Skin epidermis (tissue), 12 donors: Measurements from ENCODE around the gene PHLDB2.
A peak's percentile ranks its signal among the peaks of the same experiment; 100 is the strongest.

Source experiments
- H3K27ac ChIP-seq, 21 experiments: fragments of 200-600 bp; sonication (generic) in 11 of 21; one replicate each; pipeline ENCODE4 v1.5.0; 2020; ENCODE audit warnings: mild to moderate bottlenecking in 3 of 21, inconsistent platforms in 2 of 21, moderate library complexity in 2 of 21
- H3K4me3 ChIP-seq, 7 experiments: fragments of 200-600 bp; sonication (generic) in 2 of 7; one replicate each; pipeline ENCODE4 v1.5.0; 2020; ENCODE audit warnings: inconsistent platforms in 2 of 7, mild to moderate bottlenecking in 2 of 7, moderate library complexity in 1 of 7

The PHLDB2 gene

DNA sequence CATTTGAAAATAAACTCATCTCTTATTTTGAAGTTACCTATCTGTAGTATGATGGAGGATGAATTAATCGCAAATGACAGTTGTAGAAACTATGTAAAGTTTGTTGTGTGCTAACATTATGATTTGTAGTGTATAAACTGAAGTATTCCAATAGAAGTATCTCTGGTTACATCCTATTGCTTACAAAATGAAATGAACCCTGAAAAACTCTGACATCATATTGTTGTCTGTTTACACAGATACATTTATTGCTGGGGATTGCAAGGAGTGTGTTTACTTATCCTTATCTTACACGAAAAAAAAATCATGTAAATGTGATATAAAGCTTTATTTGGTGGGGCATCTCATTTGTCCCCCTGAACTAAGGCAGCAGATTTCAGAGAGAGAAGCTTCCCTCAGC is 117.2 kb downstream of the PHLDB2 start:
- Histone ChIP-seq H3K4me3 (no peak overlapping the region), H3K27ac (no peak overlapping the region)

DNA sequence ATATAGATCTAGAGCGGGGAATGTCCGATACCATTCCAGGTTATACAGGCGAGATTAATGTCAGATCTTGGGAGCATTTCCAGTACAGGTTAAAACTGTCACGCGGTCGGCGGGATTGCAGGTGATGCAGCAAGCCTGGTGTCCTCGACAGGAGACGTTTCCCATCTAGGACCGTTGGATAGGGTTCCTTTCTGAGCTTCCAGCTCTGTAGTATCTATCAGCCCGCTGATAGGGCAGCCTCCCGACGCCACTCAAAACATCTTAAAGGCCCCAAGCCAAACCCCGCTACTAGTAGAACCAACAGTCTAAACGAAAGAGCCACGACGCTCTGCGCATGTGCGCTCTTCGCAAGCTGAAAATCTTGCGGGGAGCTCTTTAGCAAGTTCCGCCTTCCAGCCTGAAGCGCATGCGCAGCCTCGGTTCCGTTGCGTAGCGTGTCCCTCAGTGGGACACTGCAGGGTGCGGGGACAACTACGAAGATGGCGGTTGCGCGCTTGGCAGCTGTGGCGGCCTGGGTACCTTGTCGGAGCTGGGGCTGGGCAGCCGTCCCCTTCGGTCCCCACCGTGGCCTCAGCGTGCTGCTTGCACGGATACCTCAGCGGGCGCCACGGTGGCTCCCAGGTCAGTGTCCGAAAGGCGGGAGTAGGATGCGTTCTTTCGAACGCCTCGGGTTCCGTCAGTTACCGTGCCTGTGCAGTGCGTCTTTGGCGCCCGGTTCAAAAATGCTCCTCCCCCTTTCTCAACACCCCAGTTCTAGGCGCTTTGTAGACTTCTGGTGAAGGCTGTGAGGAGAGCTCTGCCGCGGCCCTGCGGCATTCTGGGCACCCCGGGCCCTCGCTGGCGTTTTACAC is 119.7 kb downstream of the PHLDB2 start, which contains the start of gene ABHD10:
Gene ABHD10 (plus strand): TSS at position 444 of the 851 bp plus-strand sequence. CDS start 36 bp downstream, at position 480.
- Histone ChIP-seq H3K4me3 (peak within 1 kb of the TSS; percentile 55 to 97 (median 79)), H3K27ac (peak within 1 kb of the TSS; percentile 20 to 93 (median 86))

- peak overlapping the region; percentile 20 to 93 (median 86) for H3K27ac ChIP-seq
- peak overlapping the region; percentile 55 to 97 (median 79) for H3K4me3 ChIP-seq
Measured at GRCh38 chr3:111979434-111980038, 120.5 kb downstream of the PHLDB2 start.

GRCh38 chr3:111980716-111981456 is 121.8 kb downstream of the PHLDB2 start:
- no peak overlapping the region for H3K4me3 ChIP-seq

GRCh38 chr3:111981457-111981763 is 122.3 kb downstream of the PHLDB2 start:
- H3K4me3 ChIP-seq: no peak overlapping the region
- H3K27ac ChIP-seq: no peak overlapping the region

More at GRCh38 chr3:111980716-111981456, 121.8 kb downstream of the PHLDB2 start:
- no peak overlapping the region for H3K27ac ChIP-seq

DNA sequence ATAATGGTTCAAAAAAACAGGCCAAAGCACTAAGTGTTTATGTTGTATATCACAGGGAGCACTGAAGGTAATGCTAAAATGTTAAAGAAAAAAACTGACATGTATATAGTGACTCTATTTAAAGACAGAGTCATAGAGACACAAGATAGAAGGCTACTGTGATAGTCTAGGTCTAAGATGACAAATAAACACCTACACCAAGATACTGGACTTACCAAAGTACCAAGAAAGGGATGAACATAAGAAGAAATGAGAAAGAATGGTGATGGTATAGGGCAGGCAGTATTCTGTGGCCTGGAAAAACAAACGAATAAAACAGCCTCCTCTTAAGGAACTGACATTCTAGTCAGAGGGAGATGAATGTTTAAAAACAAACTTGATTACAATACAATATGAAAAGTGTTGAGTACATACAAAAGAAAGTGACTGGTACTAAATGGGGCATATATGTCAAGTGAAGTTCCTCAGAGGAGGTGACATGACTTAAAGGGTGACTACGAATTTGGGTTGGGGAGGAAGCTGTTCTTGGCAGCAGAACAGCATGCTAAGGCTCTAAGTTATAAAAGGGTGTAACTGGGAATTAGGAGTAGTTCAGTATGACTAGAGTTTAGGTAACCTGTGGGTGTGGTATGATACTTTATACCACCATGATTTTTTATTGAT is 125.7 kb downstream of the PHLDB2 start:
- Histone ChIP-seq H3K27ac (no peak overlapping the region), H3K4me3 (no peak overlapping the region)

GRCh38 chr3:111986800-111987199 is 127.7 kb downstream of the PHLDB2 start:
- H3K27ac ChIP-seq: no peak overlapping the region
- no peak overlapping the region for H3K4me3 ChIP-seq

DNA sequence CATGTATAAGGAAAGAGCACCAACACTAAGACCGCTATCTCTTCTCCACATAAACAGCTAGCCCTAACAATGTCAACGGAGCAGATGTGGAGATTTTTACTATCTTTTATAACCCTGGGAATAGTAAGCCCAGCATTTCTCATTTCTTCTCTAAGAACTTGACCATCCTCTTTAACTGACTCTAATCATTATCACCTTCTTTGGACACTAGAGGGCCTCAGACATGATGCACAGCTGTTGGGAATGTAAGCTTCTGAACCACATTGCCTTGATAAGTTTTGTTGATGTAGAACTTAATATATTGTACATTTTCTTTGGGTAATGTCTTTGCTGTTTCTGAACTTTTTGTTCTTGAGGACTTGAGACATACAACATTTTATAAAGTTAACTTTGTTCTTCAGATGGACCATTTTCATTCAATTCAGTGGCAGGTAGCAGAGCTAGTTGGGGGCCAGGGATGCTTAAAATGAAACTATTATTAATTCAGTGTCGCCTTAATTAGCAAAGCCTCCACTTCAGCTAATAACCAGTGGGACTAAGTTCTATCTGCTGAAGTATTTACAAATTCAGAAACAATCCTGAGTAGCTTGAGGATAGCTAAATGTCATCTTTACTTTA is 130.1 kb downstream of the PHLDB2 start:
- Histone ChIP-seq H3K27ac (no peak overlapping the region), H3K4me3 (no peak overlapping the region)

- no peak overlapping the region for H3K4me3 ChIP-seq
- H3K27ac ChIP-seq: no peak overlapping the region
Measured at GRCh38 chr3:111993038-111993437, 134.0 kb downstream of the PHLDB2 start.

DNA sequence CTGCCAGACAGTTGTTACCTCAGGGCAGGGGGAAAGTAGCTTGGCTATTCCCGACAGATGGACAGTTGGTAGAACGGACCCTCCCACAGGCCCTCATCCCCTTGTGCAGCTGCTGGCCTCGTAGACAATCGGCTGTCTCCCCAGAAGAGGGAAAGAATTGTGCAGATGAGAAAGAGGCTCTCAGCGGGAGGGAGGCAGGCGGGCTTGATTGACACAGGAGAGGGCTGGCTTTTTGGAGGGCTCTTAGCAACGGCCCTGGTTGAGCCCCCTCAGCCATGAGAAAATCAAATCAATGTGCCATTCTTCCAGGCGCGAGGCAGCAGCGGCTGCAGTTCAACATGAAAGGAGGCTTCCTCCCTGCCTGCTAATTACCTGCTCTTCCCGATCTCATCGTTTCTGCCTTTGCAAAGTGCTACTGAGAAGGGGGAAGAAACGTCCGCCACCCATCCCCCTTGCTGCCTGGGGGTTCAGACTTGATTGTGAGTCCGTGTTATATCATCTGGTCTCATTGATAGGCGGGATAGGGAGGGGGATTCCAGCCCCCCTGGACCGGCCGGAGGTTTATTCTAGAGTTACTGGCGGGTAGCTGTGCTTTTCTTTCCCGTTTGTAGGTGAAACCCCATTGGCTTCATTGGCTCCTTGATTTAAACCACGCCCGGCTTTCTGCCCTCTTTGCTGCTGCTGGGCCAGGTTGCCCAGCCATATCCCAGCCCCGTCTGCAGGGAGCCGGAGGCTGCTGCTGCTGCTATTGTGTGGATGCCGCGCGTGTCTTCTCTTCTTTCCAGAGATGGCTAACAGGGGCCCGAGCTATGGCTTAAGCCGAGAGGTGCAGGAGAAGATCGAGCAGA is 139.8 kb downstream of the PHLDB2 start, which contains the start of gene TAGLN3:
Gene TAGLN3 (plus strand): TSS at position 287 of the 848 bp plus-strand sequence. CDS start 501 bp downstream, at position 788.
- H3K27ac ChIP-seq: no peak within 1 kb of the TSS
- H3K4me3 ChIP-seq: peak within 1 kb of the TSS; percentile 15 to 34 (median 21)

- Histone ChIP-seq H3K4me3 (peak overlapping the region; percentile 15 to 34 (median 21)), H3K27ac (no peak overlapping the region)
Measured at GRCh38 chr3:111999484-112000324, 140.6 kb downstream of the PHLDB2 start.

DNA sequence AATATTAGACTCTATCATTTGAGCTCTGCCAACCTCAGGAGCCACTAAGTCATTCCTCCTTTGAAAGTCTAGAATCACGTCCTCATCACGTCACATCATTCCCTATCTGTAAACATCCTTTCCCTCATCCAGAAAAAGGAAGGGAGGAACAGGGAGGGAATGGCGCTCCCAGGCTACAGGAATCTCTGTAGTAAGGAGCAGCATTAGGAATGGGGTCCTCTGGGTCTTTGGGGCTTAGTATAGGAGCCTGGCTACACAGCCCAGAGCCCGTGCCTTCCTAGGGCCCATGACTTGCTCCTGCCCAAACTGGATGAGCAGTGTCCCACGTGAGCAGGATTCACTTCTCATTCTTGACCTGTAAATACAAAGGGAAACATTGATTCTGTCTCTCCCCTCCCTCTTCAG is 141.3 kb downstream of the PHLDB2 start:
- Histone ChIP-seq H3K27ac (no peak overlapping the region), H3K4me3 (no peak overlapping the region)

DNA sequence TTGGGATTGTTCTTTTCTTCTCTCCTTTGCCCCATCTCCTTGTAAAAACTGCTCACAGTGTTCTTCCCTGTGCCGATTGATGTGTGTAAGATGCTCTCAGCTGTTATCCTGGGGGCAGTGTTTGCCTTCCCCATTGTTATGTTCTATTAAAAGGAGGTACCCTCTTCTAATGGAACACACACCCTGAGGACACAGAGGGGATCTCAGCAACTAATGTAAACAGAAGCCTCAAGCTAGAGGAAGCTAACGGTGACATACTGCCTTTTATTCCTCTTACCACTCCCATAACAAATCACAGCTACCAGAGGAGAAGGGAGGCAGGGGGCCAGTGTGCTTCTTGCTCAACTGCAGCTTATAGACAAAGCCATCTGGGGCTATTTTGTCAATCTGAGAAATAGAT is 141.9 kb downstream of the PHLDB2 start:
- H3K4me3 ChIP-seq: no peak overlapping the region
- no peak overlapping the region for H3K27ac ChIP-seq

GRCh38 chr3:112001526-112001925 is 142.5 kb downstream of the PHLDB2 start:
- Histone ChIP-seq H3K4me3 (no peak overlapping the region), H3K27ac (no peak overlapping the region)

GRCh38 chr3:112002096-112002971 is 143.3 kb downstream of the PHLDB2 start:
- H3K4me3 ChIP-seq: no peak overlapping the region
- H3K27ac ChIP-seq: no peak overlapping the region

DNA sequence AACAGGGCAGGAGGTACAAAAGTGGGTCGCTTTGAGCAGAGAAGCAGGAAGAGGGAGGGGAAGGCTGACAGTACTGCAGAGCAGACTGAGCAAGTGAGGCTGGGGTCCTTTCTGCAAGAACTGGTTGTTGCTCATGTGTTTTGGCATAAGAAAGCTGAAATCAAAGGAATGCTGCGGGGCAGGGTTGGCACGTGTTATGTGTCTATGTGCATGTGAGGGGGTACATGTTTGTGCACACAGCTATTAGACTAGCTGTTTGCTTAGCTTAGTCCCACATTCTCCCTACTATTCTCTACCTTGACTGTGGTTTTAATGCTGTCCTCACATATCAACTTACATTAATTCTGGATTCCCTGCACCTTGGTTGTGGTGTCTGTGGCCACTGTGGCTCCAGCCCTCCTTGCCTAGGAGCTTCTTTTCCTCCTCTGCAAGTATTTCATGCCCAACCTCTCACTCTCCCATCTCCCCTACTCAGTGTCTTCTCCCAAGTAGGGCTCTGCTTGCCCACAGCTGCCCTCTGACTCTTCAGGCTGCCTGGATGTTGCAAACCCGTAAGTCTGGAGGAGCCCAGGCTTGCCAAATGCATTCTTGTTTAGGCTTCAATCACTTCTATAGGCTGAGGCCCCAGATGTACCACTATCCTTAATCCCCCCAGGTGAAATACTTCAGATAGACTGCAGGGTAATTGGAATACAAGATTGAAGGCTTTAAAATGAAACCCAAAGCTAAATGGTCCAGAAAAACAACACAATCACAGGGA is 144.4 kb downstream of the PHLDB2 start:
- H3K4me3 ChIP-seq: no peak overlapping the region
- H3K27ac ChIP-seq: peak overlapping the region in 1 of 21 experiments; percentile 26
